Body of pancreas (tissue), 4 donors: Measurements from ENCODE around the gene RAP1A. TPM values are rescaled to one million over a fixed set of nuclear protein-coding genes. Genes with fewer than 3 reads are reported as not detected.

ENCODE experiments used
- ATAC-seq: fragments of 150-250 bp; one replicate; pipeline ENCODE4 v1.9.1; 2016
- DNase-seq, 4 donors: peaks; one replicate each; pipeline ENCODE4 v3.0.0-alpha.2; 2019
- H3K27ac ChIP-seq, 4 donors: fragments of 200-600 bp; sonication (generic); 1 replicate in 3 of 4; 2 replicates in 1 of 4; pipeline versions ENCODE4 v1.5.1 to v1.6.1; 2016 to 2019; ENCODE audit warnings: mild to moderate bottlenecking in 1 of 4, mixed read lengths in 1 of 4, moderate library complexity in 1 of 4
- H3K27me3 ChIP-seq, 2 donors: fragments of 200-600 bp; sonication (generic); one replicate each; pipeline ENCODE4 v1.6.0; 2016; ENCODE audit warnings: mild to moderate bottlenecking in 1 of 2
- H3K36me3 ChIP-seq, 2 donors: fragments of 200-600 bp; sonication (generic); replicated peaks in 1 of 2; 2 replicates each; pipeline ENCODE4 v1.5.1; 2016; ENCODE audit warnings: low read depth in 2 of 2; ENCODE audit not compliant: insufficient read depth in 1 of 2
- H3K4me1 ChIP-seq: fragments of 200-600 bp; sonication (generic); one replicate; pipeline ENCODE4 v1.6.0; 2016
- H3K4me3 ChIP-seq, 2 donors: fragments of 200-600 bp; sonication (generic); 1 replicate in 1 of 2; 2 replicates in 1 of 2; pipeline ENCODE4 v1.5.1; 2016 to 2019
- H3K9me3 ChIP-seq, 3 donors: fragments of 200-600 bp; sonication (generic); 1 replicate in 2 of 3; 2 replicates in 1 of 3; pipeline ENCODE4 v1.5.1; 2016
- CTCF ChIP-seq, 7 experiments: fragments of 450-650 bp in 4 of 7; fragments of 200-600 bp in 3 of 7; sonication (generic) in 3 of 7; IDR thresholded peaks; one replicate each; pipeline ENCODE4 v1.5.1; 2016 to 2019; ENCODE audit warnings: antibody characterized with exemption in 7 of 7
- POLR2A ChIP-seq, 3 donors: fragments of 450-650 bp; IDR thresholded peaks; one replicate each; pipeline ENCODE4 v1.6.1; 2016; ENCODE audit warnings: antibody characterized with exemption in 3 of 3, mild to moderate bottlenecking in 2 of 3
- WGBS, 2 donors: methylation state at CpG; one replicate each; pipeline ENCODE4 v1.1.5; 2017; 5-methylcytosine and 5-hydroxymethylcytosine counted together
- intact Hi-C: fragments of 100-400 bp; cut with DNase I; formaldehyde crosslinking; loops from one replicate; pipeline ENCODE4 v1.15.1; 2023
- total RNA-seq, 2 donors: library from RNA; depleted of rRNA; stranded (reverse); fragments of >200 nt; gene quantifications; one replicate each; pipeline ENCODE4 v1.1.0, GENCODE V29; 2016

RAP1A gene
- total RNA-seq, 2 donors from 2014 or later = 16.2 to 16.6 TPM

DNA sequence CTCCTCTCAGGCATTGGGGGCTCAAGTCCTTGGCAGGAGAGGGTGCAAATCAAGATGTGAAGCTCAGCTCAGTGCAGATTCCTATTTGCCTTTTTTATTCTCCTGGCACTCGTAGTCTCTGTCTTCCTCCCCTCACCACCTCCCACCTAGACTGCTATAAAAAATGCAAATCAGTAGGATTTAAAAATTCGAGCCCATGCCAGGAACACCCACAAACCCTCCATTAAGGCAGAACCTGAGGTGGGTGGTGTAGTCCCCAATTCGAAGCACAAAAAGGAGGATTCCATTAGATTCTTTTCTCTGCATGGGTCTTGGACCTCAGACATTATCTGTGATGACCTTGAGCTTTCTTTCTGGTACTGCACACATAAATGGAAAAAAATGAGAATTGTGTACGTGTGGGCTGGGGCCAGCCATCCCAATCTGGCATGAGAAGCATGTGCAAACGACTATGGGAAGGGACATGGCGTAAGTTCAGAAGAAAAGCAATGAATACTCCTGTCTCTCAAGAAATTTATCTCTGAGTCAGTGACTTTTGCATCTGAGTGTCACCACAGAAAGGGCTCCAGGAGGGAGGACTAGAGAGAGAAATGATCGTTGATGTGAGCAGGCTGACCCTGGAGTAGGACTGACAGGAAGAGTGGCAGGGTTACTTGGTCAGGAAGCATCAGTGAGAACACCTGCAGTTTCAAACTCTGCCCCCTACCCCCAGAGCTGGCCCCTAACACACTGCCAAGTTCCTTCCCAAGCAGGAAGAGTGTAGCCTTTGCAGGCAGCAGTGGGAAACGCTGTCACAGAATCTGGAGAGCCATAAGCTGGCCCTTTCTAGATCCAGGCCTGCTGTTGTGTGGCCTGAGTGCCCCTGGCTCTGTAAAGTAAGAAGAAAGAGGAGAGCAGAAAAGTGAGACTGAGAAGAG, 117.9 kb downstream of the RAP1A start:
- 65 to 72% methylated on average over 8 of the region's 8 CpGs for WGBS, 2 donors

GRCh38 chr1:111738133-111738435, 118.5 kb downstream of the RAP1A start:
- 32 to 50% methylated on average over 7 to 9 of the region's 9 CpGs for WGBS, 2 donors
- peak overlapping the region in 1 of 4 donors; percentile 78 for H3K27ac ChIP-seq
- no peaks in the 10 kb centered on the region for H3K36me3 ChIP-seq
- TF ChIP-seq POLR2A (IDR thresholded peaks at IDR 0.05) = no peak
- TF ChIP-seq CTCF (IDR thresholded peaks at IDR 0.05) = no peak
- no peak for DNase-seq
- no peaks in the 10 kb centered on the region for H3K27me3 ChIP-seq
- no peaks in the 10 kb centered on the region for H3K9me3 ChIP-seq
- no peak for ATAC-seq
- H3K4me3 ChIP-seq = peak overlapping the region in 1 of 2 donors; percentile 39
- intact Hi-C loops = no loop called here
- H3K4me1 ChIP-seq = peaks cover 31% of the 10 kb centered on the region

More for the DNA sequence above, 117.9 kb downstream of the RAP1A start:
- ATAC-seq = no peak
- Histone ChIP-seq H3K9me3 (no peaks in the 10 kb centered on the region), H3K27me3 (no peaks in the 10 kb centered on the region), H3K36me3 (no peaks in the 10 kb centered on the region), H3K4me1 (peaks cover 31% of the 10 kb centered on the region), H3K4me3 (no peak overlapping the region), H3K27ac (no peak overlapping the region)
- intact Hi-C loops = no loop called here
- no peak for TF ChIP-seq CTCF (IDR thresholded peaks at IDR 0.05)
- TF ChIP-seq POLR2A (IDR thresholded peaks at IDR 0.05) = no peak
- no peak for DNase-seq

- TF ChIP-seq CTCF (IDR thresholded peaks at IDR 0.05) = peak in 1 of 7 experiments; percentile 20
- TF ChIP-seq POLR2A (IDR thresholded peaks at IDR 0.05) = no peak
- no peaks in the 10 kb centered on the region for H3K27me3 ChIP-seq
- no peaks in the 10 kb centered on the region for H3K9me3 ChIP-seq
- peak overlapping the region in 1 of 2 donors; percentile 39 for H3K4me3 ChIP-seq
- intact Hi-C loops = no loop called here
- DNase-seq (peak; percentile 49 to 70 (median 64)), ATAC-seq (peak; percentile 69)
- no peaks in the 10 kb centered on the region for H3K36me3 ChIP-seq
- H3K27ac ChIP-seq = peak overlapping the region; percentile 46 to 86 (median 74)
- H3K4me1 ChIP-seq = peaks cover 31% of the 10 kb centered on the region
- WGBS, 2 donors = 0 to 1% methylated on average over 23 to 51 of the region's 61 CpGs
Observed at GRCh38 chr1:111738436-111739193, 119.0 kb downstream of the RAP1A start.

- ATAC-seq (peak; percentile 86), DNase-seq (peak; percentile 74 to 87 (median 83))
- peak in 1 of 7 experiments; percentile 4 for TF ChIP-seq CTCF (IDR thresholded peaks at IDR 0.05)
- peak; percentile 46 to 69 (median 64) for TF ChIP-seq POLR2A (IDR thresholded peaks at IDR 0.05)
- Histone ChIP-seq H3K27ac (peak within 1 kb of the TSS; percentile 46 to 86 (median 74)), H3K9me3 (no peaks in the 10 kb centered on the region), H3K36me3 (no peaks in the 10 kb centered on the region), H3K4me1 (peaks cover 31% of the 10 kb centered on the region), H3K27me3 (no peaks in the 10 kb centered on the region), H3K4me3 (peak within 1 kb of the TSS; percentile 12 to 39)
- WGBS, 2 donors = 0 to 2% methylated on average over 12 to 57 of the region's 59 CpGs
- intact Hi-C loops = no loop called here
Observed at GRCh38 chr1:111739194-111739924, 119.8 kb downstream of the RAP1A start, which contains the start of gene INKA2. Gene INKA2 (minus strand): TSS chr1:111739395. CDS start chr1:111739242, 153 bp downstream.
